NCI-H1417 treated with DMSO at 0.1 percent for 48 hours (cell line): ENCODE measurements around the gene ERC2.

Experiments
- DNase-seq: peaks from one replicate; lab custom pipeline; 2025; lab: John Stamatoyannopoulos, UW

ERC2 gene

DNA sequence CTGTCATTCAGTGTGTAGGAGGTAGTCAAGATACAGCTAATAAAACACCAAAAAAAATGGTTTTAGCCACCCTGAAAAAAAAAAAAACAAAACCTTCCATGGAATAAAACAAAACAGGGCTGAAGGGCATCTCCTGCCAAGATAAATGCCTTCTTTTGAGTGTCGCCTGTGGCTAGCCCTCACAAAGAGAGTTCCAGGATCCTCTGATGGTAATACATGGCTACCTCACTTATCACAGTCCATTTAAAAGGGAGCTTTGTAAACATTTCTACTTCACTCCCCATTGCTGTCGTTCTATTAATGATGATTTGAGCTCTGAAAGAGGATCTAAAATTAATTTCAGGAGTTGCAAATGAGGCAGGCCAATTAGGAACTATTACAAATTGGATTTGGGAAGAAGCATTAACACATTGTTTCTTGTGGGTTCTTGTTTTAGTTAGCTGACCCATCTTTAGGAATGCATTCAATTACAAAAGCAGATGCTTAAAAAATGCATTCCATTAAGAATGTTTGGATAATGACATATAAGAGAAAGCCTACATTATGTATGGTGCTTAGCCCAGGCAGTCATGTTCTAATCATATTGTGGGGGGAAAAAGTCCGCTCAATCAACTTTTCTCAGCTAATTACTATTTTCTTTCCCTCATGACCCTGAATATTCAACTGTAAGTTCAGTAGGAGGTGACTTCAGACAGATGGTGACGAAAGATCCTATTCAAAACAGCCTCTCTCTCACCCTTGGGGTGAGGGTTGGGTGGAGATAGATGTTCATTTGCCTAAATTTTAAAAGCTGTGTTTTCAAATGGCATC is 726.0 kb downstream of the ERC2 start:
- DNase-seq, result no peak

DNA sequence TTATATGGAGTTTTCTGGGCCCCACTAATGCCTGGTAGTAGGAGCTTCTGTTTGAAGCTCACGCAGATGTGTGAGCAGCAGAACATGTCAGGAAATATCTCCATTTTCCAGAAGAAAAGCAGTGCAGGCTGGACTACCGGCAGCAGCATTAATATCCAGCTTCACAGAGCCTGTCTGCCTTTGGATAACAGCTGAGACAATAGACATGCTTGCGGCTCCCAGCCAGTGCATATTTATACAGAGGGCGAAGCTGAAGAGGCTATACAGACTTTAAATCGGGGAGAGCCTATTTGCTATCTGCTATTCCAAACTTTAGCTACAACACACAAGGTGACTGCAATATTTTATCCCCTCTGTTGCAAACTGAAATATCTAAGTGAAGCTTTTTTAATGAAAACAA is 731.1 kb downstream of the ERC2 start:
- DNase-seq, result no peak

DNA sequence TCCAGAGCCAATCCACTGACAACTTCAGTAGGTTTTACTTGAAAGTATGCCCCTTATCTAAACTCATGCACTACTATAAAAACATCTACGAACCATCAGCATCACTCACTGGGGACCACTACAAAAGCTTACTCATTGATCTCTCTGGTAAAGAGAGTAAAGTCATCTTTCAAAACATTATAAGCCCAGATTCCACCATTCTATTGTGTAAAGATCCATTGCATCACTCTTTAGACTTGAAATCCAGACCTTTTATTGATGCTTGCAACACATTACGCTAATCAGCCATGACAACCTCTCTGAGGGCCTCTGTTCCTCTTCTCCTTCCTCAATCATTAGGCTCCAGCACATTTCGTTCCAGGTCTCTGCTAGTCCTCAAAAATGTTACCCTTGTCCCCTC is 732.3 kb downstream of the ERC2 start:
- DNase-seq, result no peak

DNA sequence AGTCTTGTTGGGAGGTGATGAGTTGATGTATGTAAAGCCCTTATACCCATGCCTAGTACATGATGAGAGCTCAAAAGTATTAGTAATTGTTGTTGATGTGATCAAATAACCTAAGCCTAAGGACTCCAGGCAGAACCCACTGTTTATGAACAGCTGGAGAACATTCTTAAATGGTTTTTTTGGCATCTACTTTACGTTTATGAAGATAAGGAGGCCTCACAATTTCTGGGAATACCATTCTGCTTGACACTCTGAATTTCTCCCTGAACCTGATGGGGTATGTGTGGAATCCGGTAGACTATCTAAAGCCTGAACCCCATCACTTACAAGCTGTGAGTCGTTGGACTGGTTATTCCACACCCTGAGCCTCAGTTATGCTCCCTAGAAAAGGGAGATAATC is 736.5 kb downstream of the ERC2 start:
- DNase-seq, result no peak

DNA sequence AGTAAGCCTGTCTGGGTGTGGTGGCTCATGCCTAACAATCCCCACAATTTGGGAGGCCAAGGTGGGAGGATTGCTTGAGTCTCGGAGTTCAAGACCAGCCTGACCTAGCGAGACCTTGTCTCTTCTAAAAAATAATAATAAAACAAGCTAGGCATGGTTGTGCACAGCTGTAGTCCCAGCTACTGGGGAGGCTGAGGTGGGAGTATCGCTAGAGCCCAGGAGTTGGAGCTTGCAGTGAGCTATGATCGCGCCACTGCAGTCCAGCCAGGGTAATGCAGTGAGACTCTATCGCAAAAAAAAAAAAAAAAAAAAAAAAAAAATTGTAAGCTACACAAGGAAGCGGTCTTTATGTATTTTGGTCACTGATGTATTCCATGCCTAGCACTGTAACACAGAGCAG is 738.7 kb downstream of the ERC2 start:
- DNase-seq, result no peak

DNA sequence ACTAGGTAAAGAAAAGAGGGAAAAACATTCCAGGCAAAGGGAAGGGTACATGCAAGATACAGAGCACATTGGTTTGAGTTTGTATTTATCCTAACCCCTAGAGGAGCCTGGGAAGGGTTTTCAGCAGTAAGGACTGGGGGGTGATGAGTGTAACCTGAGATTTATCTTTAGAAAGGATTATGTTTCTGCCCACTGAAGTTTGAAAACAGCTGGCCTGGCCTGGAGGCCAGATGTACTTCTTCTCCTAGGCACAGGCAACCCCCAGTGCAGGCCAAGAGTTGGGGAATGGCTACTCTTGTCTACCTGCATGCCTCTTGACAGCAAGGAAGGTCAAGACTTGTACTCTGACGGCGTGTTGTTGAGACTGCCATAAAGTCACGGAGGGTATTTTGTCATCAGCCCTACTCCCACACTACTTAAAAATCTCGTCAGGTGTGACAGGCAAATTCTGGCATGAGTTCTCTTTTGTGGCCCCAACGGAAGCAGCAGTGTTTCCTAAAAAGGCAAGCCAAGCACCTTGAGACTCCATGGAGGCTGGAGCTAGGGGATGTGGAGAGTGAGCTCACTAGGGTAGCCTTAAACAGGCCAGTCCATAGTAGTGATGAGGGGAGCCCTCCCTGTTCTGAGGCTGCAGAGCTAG is 739.7 kb downstream of the ERC2 start:
- no peak for DNase-seq

DNA sequence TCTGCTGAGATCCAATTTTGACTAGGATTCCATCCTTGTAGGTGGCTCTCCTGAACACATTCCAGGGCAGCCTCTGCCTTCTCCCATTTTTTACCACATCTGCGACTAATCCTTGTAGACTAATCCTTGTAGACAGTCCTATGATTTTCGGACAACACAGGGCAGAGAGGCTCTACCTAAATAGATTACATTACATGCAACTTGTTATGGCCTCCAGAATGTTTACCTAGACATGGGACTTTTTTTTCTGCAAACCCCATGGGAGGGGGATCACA is 741.8 kb downstream of the ERC2 start:
- no peak for DNase-seq

DNA sequence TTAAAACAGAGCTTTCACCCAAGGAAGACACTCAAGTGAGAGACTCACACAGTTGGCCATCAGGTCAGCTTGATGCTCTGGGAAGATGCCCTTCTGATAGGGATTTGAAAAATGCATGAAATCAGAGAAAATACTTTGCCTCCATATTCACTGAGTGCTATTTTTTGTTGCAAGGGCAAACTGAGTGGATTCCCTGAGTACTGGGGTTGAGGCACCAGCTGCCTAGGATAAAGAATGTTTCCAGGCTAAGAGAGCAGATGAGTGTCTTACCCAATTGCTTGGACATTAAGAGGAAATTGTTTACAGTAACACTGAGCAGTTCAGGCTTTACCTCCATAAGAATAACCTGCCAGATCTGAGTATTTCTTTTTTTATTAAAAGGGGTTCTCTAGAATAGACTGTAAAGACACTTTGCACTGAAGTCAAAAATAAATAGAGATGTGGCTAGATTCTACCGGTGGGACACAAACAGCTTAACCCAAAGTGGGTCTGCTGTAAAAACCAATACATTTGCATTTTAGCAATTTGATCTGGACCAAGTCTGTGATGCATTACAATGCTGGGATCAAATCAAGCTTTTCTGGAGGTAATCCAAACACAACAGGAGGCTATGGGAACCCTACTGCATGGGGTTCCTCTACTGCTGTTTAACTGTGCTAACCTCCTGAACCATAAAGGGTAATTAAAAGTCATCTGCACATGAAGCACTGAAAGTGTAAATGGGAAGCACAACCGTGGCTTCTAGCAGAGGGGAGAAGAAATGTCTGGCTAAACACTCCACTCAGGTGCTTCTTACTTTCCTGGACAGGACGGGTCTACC is 742.4 kb downstream of the ERC2 start:
- no peak for DNase-seq

DNA sequence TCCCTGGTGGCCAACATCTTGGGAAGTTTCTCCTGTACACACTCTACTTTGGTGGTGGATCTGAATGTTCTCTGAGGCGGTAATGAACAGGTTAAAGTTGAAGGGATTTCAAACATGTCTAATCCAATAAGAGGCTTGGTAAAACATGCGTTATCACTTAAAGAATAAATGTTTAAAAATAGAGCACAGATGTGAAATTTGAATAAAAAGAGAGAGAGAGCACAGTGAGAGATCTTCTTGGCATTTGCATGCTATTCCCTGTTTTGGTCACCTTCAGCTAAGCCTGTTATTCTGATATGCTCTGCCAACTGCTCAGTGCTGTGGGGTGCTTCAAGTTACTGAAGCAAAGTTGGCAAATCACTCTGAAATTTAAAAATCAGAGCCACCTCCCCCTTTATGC is 743.4 kb downstream of the ERC2 start:
- no peak for DNase-seq

DNA sequence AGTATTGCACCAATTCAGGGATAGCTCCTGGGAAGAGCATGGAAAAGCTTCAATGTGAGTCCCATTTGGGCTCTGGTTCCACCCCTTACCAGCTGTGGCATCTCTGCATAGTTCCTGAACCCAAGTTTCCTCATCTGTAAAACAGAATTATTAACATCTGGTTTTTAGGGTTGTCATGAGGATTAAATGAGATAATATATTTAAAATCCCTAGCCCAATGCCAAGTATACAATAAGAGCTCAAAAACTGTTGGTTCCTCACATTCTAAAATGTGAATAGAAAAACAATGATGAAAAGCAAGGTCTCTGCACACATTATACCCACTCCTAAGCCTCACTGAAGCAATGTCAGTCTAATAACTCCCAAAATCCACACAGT is 743.9 kb downstream of the ERC2 start:
- no peak for DNase-seq

DNA sequence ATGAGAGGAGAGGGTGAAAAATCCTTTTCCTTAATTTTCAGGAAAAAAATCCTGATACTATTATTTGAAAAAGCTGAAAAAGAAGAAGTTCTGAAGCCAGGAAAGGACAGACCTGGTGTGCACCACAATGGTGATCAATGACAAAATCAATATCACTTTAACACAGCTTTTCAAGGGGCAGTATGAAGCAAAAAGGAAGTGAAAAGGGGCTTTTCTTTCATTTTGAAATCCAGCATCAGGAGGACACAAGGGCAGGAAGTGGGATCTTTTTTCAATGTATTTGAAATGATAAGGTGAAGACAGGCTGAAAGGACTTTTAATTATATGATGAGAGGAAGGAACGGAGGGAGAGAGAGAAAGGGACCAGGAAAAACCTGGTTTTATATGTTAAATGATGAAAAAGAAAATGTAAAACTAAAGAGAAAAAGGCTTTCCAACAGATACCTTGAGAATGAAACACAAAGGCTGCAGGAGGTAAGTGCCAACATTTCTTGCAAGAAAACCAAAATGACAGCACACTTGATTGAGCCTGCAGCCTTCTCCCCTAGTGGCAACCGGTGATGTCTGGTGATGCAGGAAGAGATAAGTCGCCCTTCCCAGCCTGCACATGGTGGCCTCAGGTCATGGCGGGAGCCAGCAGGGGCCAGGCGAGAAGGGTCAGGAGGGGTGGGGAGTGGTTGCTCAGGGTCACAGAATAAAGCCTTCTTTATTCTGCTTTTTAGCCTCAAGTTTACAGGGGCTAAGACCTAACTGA is 744.4 kb downstream of the ERC2 start:
- no peak for DNase-seq

DNA sequence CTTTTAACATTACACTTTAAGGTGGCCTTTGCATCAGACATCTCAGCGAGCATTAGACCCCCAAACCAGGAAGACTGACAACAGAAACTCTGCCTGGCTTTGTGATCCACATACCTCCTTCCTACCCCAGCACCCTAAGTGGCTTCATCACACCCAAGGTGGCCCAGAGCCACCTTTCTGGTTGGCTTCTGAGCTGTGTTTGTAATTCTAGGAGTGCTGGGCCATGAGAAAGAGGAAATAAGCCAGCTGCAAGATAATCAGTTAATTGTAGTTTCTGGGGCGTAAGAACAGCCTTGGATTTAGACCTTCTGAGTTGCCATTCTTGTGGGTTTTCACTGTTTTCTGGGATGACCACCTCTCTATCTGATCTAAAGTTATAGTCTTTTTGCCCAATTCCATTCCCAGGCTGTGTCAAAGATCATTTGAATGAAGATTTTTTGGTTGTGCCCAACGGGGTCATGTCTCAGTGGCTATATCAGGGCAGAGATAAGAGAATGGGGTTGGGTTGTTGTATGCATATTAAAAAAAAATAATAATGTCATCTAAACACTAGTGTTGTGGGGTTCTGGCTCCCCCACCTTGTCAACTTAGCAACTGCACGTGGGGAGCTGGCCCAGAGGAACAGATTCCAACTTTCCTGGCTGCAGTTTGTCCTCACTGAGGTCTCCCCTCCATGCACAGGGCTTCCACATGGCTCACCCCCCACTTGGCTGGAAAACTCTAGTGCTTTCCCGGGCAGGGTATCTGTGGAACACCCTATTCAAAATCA is 746.4 kb downstream of the ERC2 start:
- DNase-seq, result no peak

DNA sequence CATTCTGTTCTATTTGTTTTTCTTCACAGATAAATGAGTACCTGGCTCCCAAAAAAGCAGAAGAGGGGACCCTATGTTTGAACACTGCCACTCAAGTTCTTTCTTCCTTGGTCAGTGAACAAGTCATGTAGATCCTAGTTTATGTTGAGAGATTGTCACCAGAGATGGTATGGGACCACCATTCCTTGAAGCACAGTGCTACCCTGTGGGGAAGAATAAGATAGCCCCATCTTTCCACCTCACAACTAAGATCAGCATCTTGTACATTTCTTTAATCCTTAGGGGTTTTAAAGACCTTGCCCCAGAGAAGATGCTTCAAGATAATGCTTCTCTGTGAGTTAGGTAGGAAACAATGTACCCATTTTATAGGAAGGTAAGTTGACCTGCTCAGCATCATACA is 747.7 kb downstream of the ERC2 start:
- no peak for DNase-seq

DNA sequence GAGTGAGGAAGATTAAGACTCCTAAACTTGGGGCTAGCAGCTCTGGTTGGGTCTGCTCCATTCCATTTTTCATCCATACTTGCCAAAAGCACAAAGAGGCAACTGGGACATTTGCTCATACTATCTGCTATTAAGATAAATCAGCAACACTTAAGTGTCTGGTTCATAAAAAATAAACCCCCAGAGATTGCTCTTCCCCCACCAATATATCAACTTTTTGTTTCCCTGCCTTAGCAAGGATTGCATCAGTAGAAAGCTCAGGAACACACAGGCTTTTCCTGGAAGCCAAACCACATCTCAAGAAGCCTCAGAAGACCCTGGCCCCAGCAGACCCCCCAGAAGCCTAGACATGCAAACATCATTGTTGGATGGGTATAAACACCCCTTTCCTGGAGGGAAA is 748.8 kb downstream of the ERC2 start:
- DNase-seq, result no peak

DNA sequence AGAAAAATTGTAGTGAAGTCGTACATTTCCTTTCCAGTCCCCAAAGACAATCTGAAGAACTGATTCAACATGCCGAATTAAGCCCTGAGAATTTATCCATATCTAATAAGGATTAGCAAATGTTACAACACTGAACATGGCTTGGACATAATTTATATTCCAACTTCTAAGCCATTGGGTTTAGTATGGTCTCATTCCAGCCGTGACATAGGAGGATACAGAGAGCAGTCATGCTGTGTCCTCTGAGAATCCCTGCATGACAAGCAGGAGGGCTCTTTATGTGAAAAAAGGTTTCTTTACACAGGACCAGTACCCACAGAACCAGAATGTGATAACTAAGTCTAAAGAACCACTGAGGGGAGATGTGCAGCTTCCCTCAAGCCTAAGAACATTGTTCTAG is 749.3 kb downstream of the ERC2 start:
- DNase-seq, result no peak

DNA sequence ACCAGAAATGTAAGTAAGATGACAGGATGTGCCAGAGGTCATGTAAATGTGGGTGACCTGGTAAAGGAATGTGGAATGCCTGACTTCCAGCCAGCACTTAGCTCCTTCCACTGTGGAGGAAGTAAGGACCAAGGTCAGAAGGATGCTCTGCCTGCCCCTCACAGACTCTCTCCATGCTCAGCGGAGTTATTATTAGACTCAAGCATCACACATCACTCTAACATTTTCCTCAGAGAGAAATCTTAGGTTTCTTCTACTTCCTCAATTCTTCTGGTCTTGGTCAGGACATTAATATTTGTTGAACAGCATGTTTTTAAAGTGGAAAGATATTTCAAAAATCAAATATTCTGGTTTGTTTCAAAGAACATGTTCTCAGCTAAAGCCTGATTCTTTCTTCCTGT is 749.7 kb downstream of the ERC2 start:
- DNase-seq, result no peak

DNA sequence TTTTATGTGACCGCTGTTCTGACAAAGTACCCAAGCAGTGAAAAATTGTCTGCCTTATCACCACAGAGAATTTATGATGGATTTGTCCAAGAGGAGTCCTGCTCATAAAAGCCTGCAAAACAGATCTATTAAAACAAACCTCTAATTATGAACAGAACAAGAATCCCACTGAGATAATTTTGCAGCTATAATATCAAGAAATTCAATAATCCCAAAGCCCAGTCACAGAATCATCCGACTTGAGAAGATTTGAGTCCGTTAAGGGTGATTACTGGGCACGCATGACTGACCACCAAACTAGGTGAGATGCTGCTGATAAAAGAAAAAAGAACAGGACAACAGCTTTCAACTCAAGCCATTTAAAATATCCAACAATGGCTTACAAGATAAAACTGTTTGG is 750.2 kb downstream of the ERC2 start:
- DNase-seq, result no peak

DNA sequence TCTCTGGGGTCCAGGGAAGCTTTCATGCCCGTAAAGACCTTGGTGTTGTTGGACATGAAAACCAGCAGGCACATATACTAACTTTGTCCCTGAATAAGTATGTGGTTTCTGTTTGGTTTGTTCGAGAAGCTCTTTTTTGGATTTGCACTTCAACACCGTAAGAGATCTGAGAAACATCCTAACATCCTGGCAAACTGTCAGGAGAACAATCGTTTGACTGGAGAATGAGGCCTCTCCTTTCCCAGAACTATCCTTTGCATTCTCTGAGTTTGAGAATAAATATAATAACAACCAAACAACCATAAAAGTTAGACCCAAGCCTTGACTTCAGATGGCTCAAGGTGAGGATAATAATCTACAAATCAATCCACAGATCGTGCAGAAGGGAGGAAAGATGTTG is 750.8 kb downstream of the ERC2 start:
- DNase-seq, result no peak

DNA sequence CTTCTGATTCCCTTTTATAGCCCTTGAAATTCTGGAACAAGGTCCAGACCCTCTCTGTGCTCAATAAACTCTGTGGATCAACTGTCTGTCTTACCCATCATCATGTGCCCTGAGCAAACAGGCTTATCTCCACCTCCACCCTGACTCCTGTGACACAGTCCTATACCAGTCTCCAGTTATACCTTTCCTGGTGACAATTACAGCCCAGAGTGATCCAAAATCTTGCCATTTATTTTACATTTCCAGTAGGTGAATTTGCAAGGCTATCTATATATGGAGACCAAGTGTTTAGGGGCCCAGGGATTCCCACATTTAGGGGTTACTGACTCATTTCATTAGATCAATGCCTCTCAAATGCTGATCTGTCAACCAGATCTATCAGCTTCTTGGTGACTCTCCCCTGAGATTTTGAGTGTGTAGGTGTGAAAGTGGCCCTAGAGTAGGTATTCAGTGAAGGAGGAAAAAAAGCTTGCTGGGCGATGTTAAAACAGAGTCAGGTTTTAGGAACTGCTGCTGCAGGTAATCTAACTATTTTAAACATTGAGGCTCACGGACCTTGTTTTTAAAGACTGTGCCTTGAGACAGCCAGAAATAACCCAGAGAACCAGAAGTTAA is 751.5 kb downstream of the ERC2 start:
- no peak for DNase-seq

DNA sequence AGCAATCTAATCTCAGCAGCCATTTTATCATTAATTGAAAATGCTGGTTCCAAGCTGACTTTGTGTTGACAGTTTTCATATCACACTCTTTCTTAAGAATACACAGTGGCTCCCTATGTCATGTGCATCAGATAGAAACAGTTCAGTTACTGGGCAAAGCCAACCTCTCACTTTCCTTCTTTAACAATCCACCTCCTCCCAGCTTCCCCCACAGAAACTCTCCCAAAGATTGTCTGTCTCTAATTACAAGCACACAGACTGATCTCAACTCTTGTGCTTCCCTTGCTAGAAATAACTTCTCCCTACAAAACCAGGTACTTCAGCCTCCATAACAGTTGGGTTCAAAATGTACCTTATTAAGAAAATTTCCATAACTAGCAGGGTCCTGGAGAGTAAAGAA is 752.2 kb downstream of the ERC2 start:
- DNase-seq, result no peak

DNA sequence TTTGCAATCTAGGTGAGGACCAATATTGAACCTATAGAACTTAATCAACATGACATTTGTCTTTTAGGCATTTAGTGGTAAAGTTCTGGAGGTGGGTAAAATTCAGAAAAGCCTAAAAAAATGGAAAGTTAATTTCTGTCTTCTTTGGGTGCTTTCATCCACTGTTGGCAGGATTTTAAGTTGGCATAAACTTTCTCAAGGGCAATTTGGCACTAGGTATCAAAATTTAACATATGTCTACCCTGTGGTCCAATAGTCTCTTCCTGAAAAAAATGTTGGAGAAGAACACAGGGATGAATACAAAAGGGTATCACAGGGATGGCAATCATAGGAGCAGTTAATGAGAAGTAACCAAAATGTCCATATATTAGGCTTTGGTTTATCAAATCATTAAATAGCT is 754.2 kb downstream of the ERC2 start:
- no peak for DNase-seq
